H1 (cell line): ENCODE data around the gene OR6N2. TPM values are rescaled to one million over a fixed set of nuclear protein-coding genes. Genes with fewer than 3 reads are reported as not detected.

ENCODE experiments used
- CTCF ChIA-PET: fragments of 300-600 bp; sonication (Branson Sonifier 250); formaldehyde crosslinking; loops from one replicate; lab custom pipeline; 2021; ENCODE audit not compliant: partially characterized antibody; lab: Charles Lee
- POLR2A ChIA-PET: fragments of 300-600 bp; sonication (Branson Sonifier 250); formaldehyde crosslinking; loops from one replicate; lab custom pipeline; 2021; ENCODE audit warnings: inconsistent platforms; ENCODE audit not compliant: partially characterized antibody; lab: Charles Lee
- DNase-seq, 2 experiments: peaks; one replicate each; pipeline versions ENCODE4 v3.0.0 to v3.0.0-alpha.2; 2010 to 2022; ENCODE audit warnings: low spot score in 2 of 2, low read depth in 1 of 2, mixed read lengths in 1 of 2
- FAIRE-seq: peaks from 2 replicates; lab custom pipeline; 2011; peaks lifted over from hg19 to GRCh38; lab: Jason Lieb, UNC
- H2AFZ ChIP-seq: 2 replicates; pipeline ENCODE4 v1.8.1; 2012; ENCODE audit warnings: low read length, inconsistent platforms
- H2AK5ac ChIP-seq: 2 replicates; pipeline ENCODE4 v1.6.1; 2013; ENCODE audit warnings: low read depth, low read length
- H2BK120ac ChIP-seq: replicated peaks from 2 replicates; pipeline ENCODE3; 2013; ENCODE audit warnings: low read depth, low read length, inconsistent platforms
- H2BK12ac ChIP-seq: 2 replicates; pipeline ENCODE4 v1.6.1; 2013; ENCODE audit warnings: low read depth, low read length
- H2BK15ac ChIP-seq: 2 replicates; pipeline ENCODE4 v1.6.1; 2013; ENCODE audit warnings: low read length
- H2BK20ac ChIP-seq: 2 replicates; pipeline ENCODE4 v1.6.1; 2013; ENCODE audit warnings: low read length
- H2BK5ac ChIP-seq: 2 replicates; pipeline ENCODE4 v1.6.1; 2013; ENCODE audit warnings: low read depth, low read length
- H3K14ac ChIP-seq: 2 replicates; pipeline ENCODE4 v1.6.1; 2013; ENCODE audit warnings: inconsistent platforms; ENCODE audit not compliant: insufficient read length
- H3K18ac ChIP-seq: 2 replicates; pipeline ENCODE4 v1.6.1; 2013; ENCODE audit warnings: low read length; ENCODE audit errors: extremely low read depth
- H3K23ac ChIP-seq: 2 replicates; pipeline ENCODE4 v1.6.1; 2013; ENCODE audit warnings: inconsistent platforms; ENCODE audit not compliant: insufficient read length
- H3K23me2 ChIP-seq: 2 replicates; pipeline ENCODE4 v1.6.1; 2013; ENCODE audit warnings: low read depth, low read length
- H3K27ac ChIP-seq: 2 replicates; pipeline ENCODE4 v1.6.1; 2011; ENCODE audit warnings: low read depth, low read length, inconsistent platforms
- H3K27me3 ChIP-seq, 4 experiments: replicated peaks in 1 of 4; 1 replicate in 1 of 4; 2 replicates in 3 of 4; pipeline versions ENCODE4 v1.6.1 to v1.8.1; 2011 to 2013; ENCODE audit warnings: low read length in 3 of 4, mild to moderate bottlenecking in 3 of 4, inconsistent platforms in 2 of 4, mixed read lengths in 2 of 4, moderate library complexity in 1 of 4; ENCODE audit not compliant: control insufficient read depth in 3 of 4, insufficient read depth in 3 of 4; ENCODE audit errors: extremely low read depth in 1 of 4
- H3K36me3 ChIP-seq, 4 experiments: 2 replicates each; pipeline versions ENCODE4 v1.6.1 to v1.8.1; 2011 to 2013; ENCODE audit warnings: mild to moderate bottlenecking in 4 of 4, low read length in 3 of 4, moderate library complexity in 2 of 4, control low read depth in 1 of 4, inconsistent platforms in 1 of 4; ENCODE audit not compliant: insufficient read depth in 4 of 4, control insufficient read depth in 2 of 4
- H3K4ac ChIP-seq: replicated peaks from 2 replicates; pipeline ENCODE3; 2013; ENCODE audit warnings: low read length, low read depth, mixed read lengths, inconsistent platforms; ENCODE audit not compliant: insufficient read length
- H3K4me1 ChIP-seq, 4 experiments: replicated peaks in 1 of 4; 1 replicate in 1 of 4; 2 replicates in 3 of 4; pipeline versions ENCODE4 v1.6.1 to v1.8.1; 2011 to 2013; ENCODE audit warnings: low read length in 3 of 4, inconsistent platforms in 2 of 4, mixed read lengths in 1 of 4; ENCODE audit not compliant: insufficient read depth in 4 of 4, control insufficient read depth in 3 of 4
- H3K4me2 ChIP-seq, 2 experiments: 2 replicates each; pipeline versions ENCODE4 v1.6.1 to v1.8.1; 2011 to 2013; ENCODE audit warnings: low read depth in 2 of 2, low read length in 2 of 2, control low read depth in 1 of 2, inconsistent platforms in 1 of 2, mild to moderate bottlenecking in 1 of 2; ENCODE audit not compliant: insufficient read depth in 1 of 2
- H3K4me3 ChIP-seq, 4 experiments: fragments of 200-600, 300-600 bp in 1 of 4; sonication (generic), shearing (Covaris generic), sonication (Bioruptor Twin) in 1 of 4; 2 replicates each; pipeline versions ENCODE4 v1.5.1 to v1.8.1; 2011 to 2016; ENCODE audit warnings: low read length in 4 of 4, low read depth in 3 of 4, control low read depth in 2 of 4, inconsistent platforms in 2 of 4, mild to moderate bottlenecking in 2 of 4, mixed read lengths in 1 of 4, moderate library complexity in 1 of 4; ENCODE audit not compliant: insufficient read depth in 2 of 4; ENCODE audit errors: extremely low read depth in 1 of 4
- H3K56ac ChIP-seq: replicated peaks from 2 replicates; pipeline ENCODE3; 2013; ENCODE audit warnings: low read depth, mild to moderate bottlenecking, mixed read lengths, low read length, inconsistent platforms; ENCODE audit not compliant: insufficient read length
- H3K79me1 ChIP-seq: 2 replicates; pipeline ENCODE4 v1.6.1; 2013; ENCODE audit warnings: low read depth, low read length, control low read depth
- H3K79me2 ChIP-seq, 2 experiments: 2 replicates each; pipeline versions ENCODE4 v1.6.1 to v1.8.1; 2012 to 2013; ENCODE audit warnings: low read length in 2 of 2, mild to moderate bottlenecking in 2 of 2, inconsistent platforms in 1 of 2; ENCODE audit not compliant: insufficient read depth in 2 of 2, control insufficient read depth in 1 of 2
- H3K9ac ChIP-seq, 4 experiments: replicated peaks in 1 of 4; 1 replicate in 1 of 4; 2 replicates in 3 of 4; pipeline versions ENCODE4 v1.6.1 to v1.8.1; 2011 to 2013; ENCODE audit warnings: low read depth in 3 of 4, low read length in 3 of 4, control low read depth in 2 of 4, mild to moderate bottlenecking in 2 of 4, moderate library complexity in 2 of 4, inconsistent platforms in 1 of 4; ENCODE audit errors: extremely low read depth in 1 of 4
- H3K9me3 ChIP-seq, 2 experiments: 2 replicates each; pipeline versions ENCODE4 v1.6.1 to v1.8.1; 2012 to 2013; ENCODE audit warnings: mild to moderate bottlenecking in 2 of 2, moderate library complexity in 2 of 2, control low read depth in 1 of 2, inconsistent platforms in 1 of 2, low read depth in 1 of 2, low read length in 1 of 2, mixed read lengths in 1 of 2; ENCODE audit not compliant: insufficient read depth in 2 of 2
- H4K20me1 ChIP-seq, 2 experiments: replicated peaks in 1 of 2; 2 replicates each; pipeline versions ENCODE3 to v1.8.1; 2011 to 2013; ENCODE audit warnings: inconsistent platforms in 2 of 2, low read length in 2 of 2, mild to moderate bottlenecking in 1 of 2; ENCODE audit not compliant: insufficient read depth in 2 of 2, control insufficient read depth in 1 of 2
- H4K5ac ChIP-seq: 2 replicates; pipeline ENCODE4 v1.6.1; 2013; ENCODE audit warnings: low read length, low read depth, mixed read lengths, inconsistent platforms; ENCODE audit not compliant: insufficient read length
- H4K8ac ChIP-seq: 2 replicates; pipeline ENCODE4 v1.8.0; 2013; ENCODE audit warnings: mild to moderate bottlenecking, moderate library complexity, low read length, inconsistent platforms; ENCODE audit not compliant: insufficient read depth; ENCODE audit errors: extremely low read depth
- H4K91ac ChIP-seq: replicated peaks from 2 replicates; pipeline ENCODE3; 2013; ENCODE audit warnings: low read length, mixed read lengths, inconsistent platforms; ENCODE audit not compliant: insufficient read length
- ATF3 ChIP-seq: IDR thresholded peaks from 2 replicates; pipeline ENCODE4 v1.6.1; 2011; ENCODE audit warnings: low read depth, mild to moderate bottlenecking, low read length; ENCODE audit not compliant: insufficient read depth
- CBX8 ChIP-seq: fragments of 300-800, 300-1000 bp; sonication (generic); IDR thresholded peaks from 2 replicates; pipeline ENCODE4 v1.7.1; 2016; ENCODE audit warnings: low read depth, low read length, borderline replicate concordance
- CEBPB ChIP-seq: IDR thresholded peaks from 2 replicates; pipeline ENCODE4 v1.6.1; 2012; ENCODE audit warnings: low read depth, low read length
- CHD1 ChIP-seq: IDR thresholded peaks from 2 replicates; pipeline ENCODE4 v1.6.1; 2012; ENCODE audit warnings: low read depth, low read length, improper control_type of control experiment
- GTF2F1 ChIP-seq: IDR thresholded peaks from 2 replicates; pipeline ENCODE4 v1.6.1; 2012; ENCODE audit warnings: low read depth, low read length, improper control_type of control experiment, borderline replicate concordance
- HDAC2 ChIP-seq, 2 experiments: fragments of 300-600 bp in 1 of 2; sonication (generic) in 1 of 2; IDR thresholded peaks; 2 replicates each; pipeline ENCODE4 v1.6.1; 2011 to 2012; ENCODE audit warnings: low read depth in 2 of 2, low read length in 2 of 2, mild to moderate bottlenecking in 2 of 2, moderate library complexity in 2 of 2, borderline replicate concordance in 1 of 2, inconsistent platforms in 1 of 2
- JUN ChIP-seq: IDR thresholded peaks from 2 replicates; pipeline ENCODE4 v1.6.1; 2011; ENCODE audit warnings: low read depth, mild to moderate bottlenecking, improper control_type of control experiment, low read length
- KDM5A ChIP-seq: fragments of 200-600 bp; IDR thresholded peaks from 2 replicates; pipeline ENCODE4 v1.7.1; 2012; ENCODE audit warnings: mild to moderate bottlenecking, low read length, inconsistent platforms, mixed read lengths
- NANOG ChIP-seq: IDR thresholded peaks from 2 replicates; pipeline ENCODE4 v1.6.1; 2011; ENCODE audit warnings: low read length, low read depth, mild to moderate bottlenecking, inconsistent platforms; ENCODE audit not compliant: insufficient read depth, poor library complexity, severe bottlenecking
- POLR2A ChIP-seq, 2 experiments: IDR thresholded peaks; 1 replicate in 1 of 2; 2 replicates in 1 of 2; pipeline ENCODE4 v1.6.1; 2011; ENCODE audit warnings: low read depth in 2 of 2, low read length in 2 of 2, mild to moderate bottlenecking in 2 of 2; ENCODE audit errors: control extremely low read depth in 1 of 2
- RAD21 ChIP-seq, 2 experiments: IDR thresholded peaks in 1 of 2; conservative IDR thresholded peaks in 1 of 2; 2 replicates each; pipeline ENCODE4 v1.6.1; 2011; ENCODE audit warnings: low read depth in 2 of 2, low read length in 2 of 2, improper control_type of control experiment in 1 of 2, inconsistent platforms in 1 of 2, mild to moderate bottlenecking in 1 of 2, moderate library complexity in 1 of 2
- SAP30 ChIP-seq: fragments of 300-600 bp; sonication (generic); IDR thresholded peaks from 2 replicates; pipeline ENCODE4 v1.7.1; 2012; ENCODE audit warnings: low read length, moderate library complexity, mild to moderate bottlenecking, inconsistent platforms; ENCODE audit not compliant: insufficient read depth, insufficient replicate concordance
- TBP ChIP-seq: IDR thresholded peaks from 2 replicates; pipeline ENCODE4 v1.6.1; 2011; ENCODE audit warnings: low read depth, low read length, improper control_type of control experiment
- USF2 ChIP-seq: IDR thresholded peaks from 2 replicates; pipeline ENCODE4 v1.6.1; 2011; ENCODE audit warnings: low read length, improper control_type of control experiment
- polyA plus RNA-seq, 7 experiments: library from polyadenylated mRNA; depleted of rRNA in 3 of 7; stranded (reverse) in 5 of 7; unstranded in 2 of 7; fragments of >200 nt in 5 of 7; fragments of 200-250 nt in 2 of 7; gene quantifications; 1 replicate in 5 of 7; 2 replicates in 1 of 7; 4 replicates in 1 of 7; pipeline versions ENCODE4 v1.2.1 to v1.2.3, GENCODE V29; 2011 to 2013; ENCODE audit warnings: missing spikeins in 2 of 7, mixed read lengths in 2 of 7
- total RNA-seq: library from RNA; stranded (reverse); fragmentation: NEBNext Ultra II Directional; extraction: Animal tissue kit (Norgen Biotek cat#: 25700); gene quantifications from 2 replicates; pipeline ENCODE4 v1.2.1, GENCODE V29; 2021

The OR6N2 gene
- total and polyA plus RNA-seq, 2 of the 8 experiments (the other 6 are each of a cell fraction or from before 2014, with no cell fraction given): not detected

- H3K79me2 ChIP-seq: no peaks in the 10 kb centered on the region
- no peak overlapping the region for H3K18ac ChIP-seq
- H2BK15ac ChIP-seq: no peak overlapping the region
- FAIRE-seq (no peak), DNase-seq (no peak)
- no peak overlapping the region for H2AFZ ChIP-seq
- H3K4ac ChIP-seq: no peak overlapping the region
- no peak overlapping the region for H3K56ac ChIP-seq
- no peak overlapping the region for H3K4me2 ChIP-seq
- H3K27me3 ChIP-seq: no peaks in the 10 kb centered on the region
- no peak overlapping the region for H2AK5ac ChIP-seq
- TF ChIP-seq RAD21 (IDR thresholded peaks at IDR 0.05 in 1 of 2, conservative IDR thresholded peaks at IDR 0.05 in 1 of 2; ENCODE audit: low read depth in 2 of 2, low read length in 2 of 2) (no peak), KDM5A (no peak), SAP30 (no peak), ATF3 (no peak), CBX8 (no peak), CHD1 (no peak), CEBPB (no peak), JUN (no peak), TBP (no peak), POLR2A (IDR thresholded peaks at IDR 0.05; ENCODE audit: control extremely low read depth in 1 of 2, low read depth in 2 of 2, low read length in 2 of 2) (no peak), HDAC2 (IDR thresholded peaks at IDR 0.05; ENCODE audit: borderline replicate concordance in 1 of 2, low read depth in 2 of 2, low read length in 2 of 2) (no peak), USF2 (no peak), GTF2F1 (no peak), NANOG (no peak)
- no peaks in the 10 kb centered on the region for H3K23me2 ChIP-seq
- H4K20me1 ChIP-seq: no peaks in the 10 kb centered on the region
- H3K27ac ChIP-seq: no peak overlapping the region
- H4K5ac ChIP-seq: no peak overlapping the region
- POLR2A ChIA-PET: no interaction called here
- no peaks in the 10 kb centered on the region for H3K36me3 ChIP-seq
- H3K4me3 ChIP-seq: no peak overlapping the region
- no peaks in the 10 kb centered on the region for H3K9me3 ChIP-seq
- no peak overlapping the region for H3K14ac ChIP-seq
- no peaks in the 10 kb centered on the region for H3K79me1 ChIP-seq
- H4K91ac ChIP-seq: no peak overlapping the region
- H3K23ac ChIP-seq: no peak overlapping the region
- H2BK120ac ChIP-seq: no peak overlapping the region
- no peak overlapping the region for H2BK5ac ChIP-seq
- no peak overlapping the region for H2BK20ac ChIP-seq
- no peak overlapping the region for H3K9ac ChIP-seq
- no peak overlapping the region for H4K8ac ChIP-seq
- CTCF ChIA-PET: no interaction called here
- H2BK12ac ChIP-seq: no peak overlapping the region
- H3K4me1 ChIP-seq: no peaks in the 10 kb centered on the region
These were observed 45.2 kb downstream of the OR6N2 start for GRCh38 chr1:158735848-158736247.
